Measurements from ENCODE around the gene FAM83F. TPM values are rescaled to one million over a fixed set of nuclear protein-coding genes. Genes with fewer than 3 reads are reported as not detected.

FAM83F gene
- total and polyA plus RNA-seq, 4 donors: 0.39 to 1.5 (median 1.2) TPM

GRCh38 chr22:39965748-39966147, 29.0 kb upstream of the FAM83F start (continued):
- no peak for TF ChIP-seq CTCF (IDR thresholded peaks at IDR 0.05; ENCODE audit: low read depth, low read length, missing input control)
- TF ChIP-seq SP1 (IDR thresholded peaks at IDR 0.05): no peak
- no peak for TF ChIP-seq YY1 (IDR thresholded peaks at IDR 0.05)
- TF ChIP-seq EGR1 (IDR thresholded peaks at IDR 0.05; ENCODE audit: low read depth in 2 of 2): no peak
- TF ChIP-seq TAF1 (conservative IDR thresholded peaks at IDR 0.05): no peak
- TF ChIP-seq FOXA2 (IDR thresholded peaks at IDR 0.05): no peak
- no peak for TF ChIP-seq JUND (IDR thresholded peaks at IDR 0.05)
- TF ChIP-seq NR2F2 (IDR thresholded peaks at IDR 0.05): no peak
- TF ChIP-seq MAX (IDR thresholded peaks at IDR 0.05): no peak
- no peak for TF ChIP-seq RAD21 (IDR thresholded peaks at IDR 0.05)

GRCh38 chr22:39966470-39966869, 28.3 kb upstream of the FAM83F start:
- H3K9ac ChIP-seq (ENCODE audit: low read depth in 1 of 2, low read length in 2 of 2): no peak overlapping the region
- no peak for TF ChIP-seq CTCF (IDR thresholded peaks at IDR 0.05; ENCODE audit: low read depth, low read length, missing input control)
- TF ChIP-seq NR2F2 (IDR thresholded peaks at IDR 0.05): no peak
- no peak for TF ChIP-seq ZBTB33 (IDR thresholded peaks at IDR 0.05)
- TF ChIP-seq YY1 (IDR thresholded peaks at IDR 0.05): no peak
- no peak overlapping the region for H3K4me3 ChIP-seq (ENCODE audit: low read depth in 1 of 3, low read length in 3 of 3)
- H3K27me3 ChIP-seq (ENCODE audit: control insufficient read depth in 4 of 4, insufficient read depth in 4 of 4, low read length in 3 of 4): no peaks in the 10 kb centered on the region
- no peak for DNase-seq (ENCODE audit: low spot score)
- no peak overlapping the region for H3K27ac ChIP-seq (ENCODE audit: low read depth in 1 of 2, low read length in 2 of 2)
- WGBS: 79% methylated on average over 2 of the region's 2 CpGs
- H3K36me3 ChIP-seq (ENCODE audit: control insufficient read depth in 4 of 4, insufficient read depth in 3 of 4, low read depth in 1 of 4, low read length in 3 of 4): no peaks in the 10 kb centered on the region
- peaks cover 0 to 4% (median 0%) of the 10 kb centered on the region in 4 donors for H3K4me1 ChIP-seq (ENCODE audit: control insufficient read depth in 4 of 4, insufficient read depth in 4 of 4, low read length in 3 of 4)
- no peaks in the 10 kb centered on the region for H3K9me3 ChIP-seq (ENCODE audit: control insufficient read depth in 4 of 4, low read length in 3 of 4)

GRCh38 chr22:39967103-39967829, 27.5 kb upstream of the FAM83F start:
- Histone ChIP-seq H3K36me3 (ENCODE audit: control insufficient read depth in 4 of 4, insufficient read depth in 3 of 4, low read depth in 1 of 4, low read length in 3 of 4) (no peaks in the 10 kb centered on the region), H3K27me3 (ENCODE audit: control insufficient read depth in 4 of 4, insufficient read depth in 4 of 4, low read length in 3 of 4) (no peaks in the 10 kb centered on the region), H3K27ac (ENCODE audit: low read depth in 1 of 2, low read length in 2 of 2) (no peak overlapping the region), H3K9ac (ENCODE audit: low read depth in 1 of 2, low read length in 2 of 2) (no peak overlapping the region), H3K9me3 (ENCODE audit: control insufficient read depth in 4 of 4, low read length in 3 of 4) (no peaks in the 10 kb centered on the region), H3K4me1 (ENCODE audit: control insufficient read depth in 4 of 4, insufficient read depth in 4 of 4, low read length in 3 of 4) (peaks cover 0 to 4% (median 0%) of the 10 kb centered on the region in 4 donors), H3K4me3 (ENCODE audit: low read depth in 1 of 3, low read length in 3 of 3) (no peak overlapping the region)
- 68% methylated on average over 9 of the region's 9 CpGs for WGBS
- no peak for TF ChIP-seq TAF1 (conservative IDR thresholded peaks at IDR 0.05)
- no peak for TF ChIP-seq RAD21 (IDR thresholded peaks at IDR 0.05)
- no peak for TF ChIP-seq RXRA (IDR thresholded peaks at IDR 0.05)
- no peak for TF ChIP-seq GABPA (IDR thresholded peaks at IDR 0.05 in 1 of 2, conservative IDR thresholded peaks at IDR 0.05 in 1 of 2)
- TF ChIP-seq FOXA2 (IDR thresholded peaks at IDR 0.05): peak; percentile 6
- no peak for TF ChIP-seq EGR1 (IDR thresholded peaks at IDR 0.05; ENCODE audit: low read depth in 2 of 2)
- TF ChIP-seq ZBTB33 (IDR thresholded peaks at IDR 0.05): no peak
- TF ChIP-seq MAX (IDR thresholded peaks at IDR 0.05): no peak
- no peak for DNase-seq (ENCODE audit: low spot score)
